GM23338 (cell line): ENCODE measurements around the gene LSM3. TPM values are rescaled to one million over a fixed set of nuclear protein-coding genes. Genes with fewer than 3 reads are reported as not detected.

Source experiments
- ATAC-seq: fragments of 200-7000 bp; cut with Tn5 transposase; 3 replicates; pipeline ENCODE4 v1.9.1; 2020
- DNase-seq: peaks from one replicate; pipeline ENCODE4 v3.0.0-alpha.2; 2015; ENCODE audit warnings: low spot score
- H2AFZ ChIP-seq: fragments of 200-600 bp; sonication (generic); 2 replicates; pipeline ENCODE4 v1.8.0; 2016; ENCODE audit warnings: antibody characterized with exemption, mild to moderate bottlenecking, moderate library complexity
- H3F3A ChIP-seq: fragments of 200-600 bp; sonication (generic); replicated peaks from 2 replicates; pipeline ENCODE4 v1.8.0; 2017; ENCODE audit warnings: antibody characterized with exemption, mixed run types, low read depth
- H3K27ac ChIP-seq: fragments of 200-600 bp; sonication (generic); 2 replicates; pipeline ENCODE4 v1.6.1; 2016; ENCODE audit warnings: low read depth
- H3K27me3 ChIP-seq: fragments of 200-600 bp; sonication (generic); 2 replicates; pipeline ENCODE4 v1.8.0; 2016; ENCODE audit warnings: mild to moderate bottlenecking, mixed run types, moderate library complexity; ENCODE audit not compliant: insufficient read depth
- H3K36me3 ChIP-seq: fragments of 200-600 bp; sonication (generic); 2 replicates; pipeline ENCODE4 v1.8.0; 2016; ENCODE audit warnings: mild to moderate bottlenecking; ENCODE audit not compliant: insufficient read depth
- H3K4me1 ChIP-seq: fragments of 200-600 bp; sonication (generic); 2 replicates; pipeline ENCODE4 v1.8.0; 2016; ENCODE audit warnings: mild to moderate bottlenecking, moderate library complexity; ENCODE audit not compliant: insufficient read depth
- H3K4me2 ChIP-seq: fragments of 200-600 bp; sonication (generic); 2 replicates; pipeline ENCODE4 v1.7.1; 2017; ENCODE audit warnings: mixed run types
- H3K4me3 ChIP-seq: fragments of 200-600 bp; sonication (generic); 2 replicates; pipeline ENCODE4 v1.6.1; 2016; ENCODE audit warnings: mixed run types
- H3K79me2 ChIP-seq: fragments of 200-600 bp; sonication (generic); replicated peaks from 2 replicates; pipeline ENCODE4 v1.8.0; 2017; ENCODE audit warnings: mild to moderate bottlenecking; ENCODE audit not compliant: insufficient read depth
- H3K9me2 ChIP-seq: fragments of 200-600 bp; sonication (generic); 2 replicates; pipeline ENCODE4 v1.8.0; 2017; ENCODE audit not compliant: insufficient read depth
- H4K20me1 ChIP-seq: fragments of 200-600 bp; sonication (generic); replicated peaks from 2 replicates; pipeline ENCODE4 v1.8.0; 2017; ENCODE audit warnings: mild to moderate bottlenecking; ENCODE audit not compliant: insufficient read depth
- H3K27ac Mint-ChIP-seq: 2 replicates; pipeline ENCODE4 v1.8.0; 2020; ENCODE audit warnings: inconsistent platforms, mild to moderate bottlenecking, moderate library complexity, mixed read lengths
- H3K27me3 Mint-ChIP-seq: 3 replicates; pipeline ENCODE4 v1.8.0; 2022; ENCODE audit warnings: low read depth, mild to moderate bottlenecking, moderate library complexity, mixed read lengths, inconsistent platforms; ENCODE audit not compliant: insufficient read depth, poor library complexity
- H3K36me3 Mint-ChIP-seq: 3 replicates; pipeline ENCODE4 v1.8.0; 2021; ENCODE audit warnings: low read depth, mild to moderate bottlenecking, inconsistent platforms, moderate library complexity, mixed read lengths
- H3K4me1 Mint-ChIP-seq: 3 replicates; pipeline ENCODE4 v1.8.0; 2020; ENCODE audit warnings: mild to moderate bottlenecking, inconsistent platforms, mixed read lengths
- H3K4me3 Mint-ChIP-seq: 3 replicates; pipeline ENCODE4 v1.8.0; 2021; ENCODE audit warnings: moderate library complexity, mild to moderate bottlenecking, inconsistent platforms, mixed read lengths
- H3K9me3 Mint-ChIP-seq: 3 replicates; pipeline ENCODE4 v1.8.0; 2020; ENCODE audit warnings: moderate library complexity, mild to moderate bottlenecking, inconsistent platforms, mixed read lengths
- CREB1 ChIP-seq: fragments of 250-450 bp; sonication (Bioruptor Pico); IDR thresholded peaks from 2 replicates; pipeline ENCODE4 v1.5.0; 2020; ENCODE audit warnings: low read depth, mild to moderate bottlenecking, moderate library complexity
- CTCF ChIP-seq, 2 experiments: fragments of 200-600 bp in 1 of 2; sonication (generic) in 1 of 2; conservative IDR thresholded peaks; 2 replicates each; pipeline versions ENCODE4 v1.5.1 to v1.6.1; 2016 to 2017; ENCODE audit warnings: antibody characterized with exemption in 2 of 2, low read depth in 2 of 2, mild to moderate bottlenecking in 2 of 2, moderate library complexity in 1 of 2
- EZH2 ChIP-seq: fragments of 200-600 bp; sonication (generic); IDR thresholded peaks from one replicate; pipeline ENCODE4 v1.8.0; 2017; ENCODE audit warnings: antibody characterized with exemption, mild to moderate bottlenecking, low read depth; ENCODE audit not compliant: unreplicated experiment
- EZH2phosphoT487 ChIP-seq: fragments of 200-600 bp; sonication (generic); IDR thresholded peaks from one replicate; pipeline ENCODE4 v1.8.1; 2018; ENCODE audit warnings: antibody characterized with exemption; ENCODE audit not compliant: unreplicated experiment
- JUNB ChIP-seq: IDR thresholded peaks from one replicate; pipeline ENCODE4 v1.6.1; 2016; ENCODE audit warnings: antibody characterized with exemption; ENCODE audit not compliant: unreplicated experiment
- NANOG ChIP-seq: IDR thresholded peaks from 2 replicates; pipeline ENCODE4 v1.6.1; 2016; ENCODE audit warnings: antibody characterized with exemption, borderline replicate concordance
- POLR2AphosphoS5 ChIP-seq: IDR thresholded peaks from 2 replicates; pipeline ENCODE4 v1.6.1; 2016; ENCODE audit warnings: antibody characterized with exemption, low read depth
- REST ChIP-seq: IDR thresholded peaks from one replicate; pipeline ENCODE4 v1.6.1; 2018; ENCODE audit warnings: antibody characterized with exemption; ENCODE audit not compliant: unreplicated experiment
- STAT1 ChIP-seq: IDR thresholded peaks from one replicate; pipeline ENCODE4 v1.6.1; 2016; ENCODE audit warnings: antibody characterized with exemption; ENCODE audit not compliant: unreplicated experiment
- ZNF114 ChIP-seq: fragments of 250-450 bp; sonication (Bioruptor Pico); IDR thresholded peaks from 2 replicates; pipeline ENCODE4 v1.5.0; 2020; ENCODE audit warnings: mild to moderate bottlenecking, moderate library complexity
- ZNF331 ChIP-seq: fragments of 250-450 bp; sonication (Bioruptor Pico); IDR thresholded peaks from 2 replicates; pipeline ENCODE4 v1.5.0; 2020; ENCODE audit warnings: low read depth, mild to moderate bottlenecking, moderate library complexity
- ZNF462 ChIP-seq: fragments of 250-450 bp; sonication (Bioruptor Pico); IDR thresholded peaks from 2 replicates; pipeline ENCODE4 v1.5.0; 2020; ENCODE audit warnings: mild to moderate bottlenecking, moderate library complexity
- polyA plus RNA-seq: library from polyadenylated mRNA; unstranded; fragments of >200 nt; fragmentation: Nextera tagmentation; extraction: Ambion mirVana; gene quantifications from 2 replicates; pipeline ENCODE4 v1.2.1, GENCODE V29; 2016
- total RNA-seq: library from RNA; depleted of rRNA; stranded (reverse); fragments of >200 nt; shearing (Covaris generic); gene quantifications from 2 replicates; pipeline ENCODE4 v1.2.3, GENCODE V29; 2014

Gene LSM3
- total and polyA plus RNA-seq, 2 experiments from 2014 or later: 20.1 to 71.5 TPM

GRCh38 chr3:14216257-14217048, 37.8 kb downstream of the LSM3 start:
- no peaks in the 10 kb centered on the region for H3K79me2 ChIP-seq
- TF ChIP-seq EZH2: no peak
- no peak for TF ChIP-seq JUNB
- no peak for TF ChIP-seq REST
- TF ChIP-seq EZH2phosphoT487: no peak
- peak; percentile 66 for TF ChIP-seq POLR2AphosphoS5
- TF ChIP-seq NANOG: no peak
- peak; percentile 71 to 87 for TF ChIP-seq CTCF (conservative IDR thresholded peaks at IDR 0.05; ENCODE audit: low read depth in 2 of 2)
- no peak for TF ChIP-seq STAT1
- no peak for TF ChIP-seq ZNF114
- TF ChIP-seq ZNF331 (CRISPR knock-in tag): no peak
- TF ChIP-seq CREB1 (CRISPR knock-in tag): peak; percentile 62; the same call in 1 of the 2 replicates
- TF ChIP-seq ZNF462 (CRISPR knock-in tag): peak; percentile 7; the same call in 1 of the 2 replicates
- H3K36me3 ChIP-seq: no peaks in the 10 kb centered on the region
- H2AFZ ChIP-seq: peak overlapping the region; percentile 61; the same call in 1 of the 2 replicates
- H3K4me1 Mint-ChIP-seq: peaks cover 5% of the 10 kb centered on the region; the same call in 2 of the 3 replicates
- peaks cover 6% of the 10 kb centered on the region for H3K36me3 Mint-ChIP-seq
- H3K27me3 ChIP-seq: no peaks in the 10 kb centered on the region
- peak overlapping the region; percentile 31 for H3K4me3 ChIP-seq
- peak; percentile 98 for ATAC-seq
- peaks cover 7% of the 10 kb centered on the region for H3K27me3 Mint-ChIP-seq
- no peaks in the 10 kb centered on the region for H3K4me1 ChIP-seq
- no peak overlapping the region for H3K27ac ChIP-seq
- H3K27ac Mint-ChIP-seq: peak overlapping the region; percentile 81
- peak; percentile 97 for DNase-seq
- H4K20me1 ChIP-seq: no peaks in the 10 kb centered on the region
- H3K4me3 Mint-ChIP-seq: peak overlapping the region; percentile 72
- no peaks in the 10 kb centered on the region for H3K9me2 ChIP-seq
- H3F3A ChIP-seq: no peaks in the 10 kb centered on the region
- peaks cover 21% of the 10 kb centered on the region for H3K9me3 Mint-ChIP-seq
- H3K4me2 ChIP-seq: peak overlapping the region; percentile 50
